Nephron progenitor cell (in vitro differentiated cells): ENCODE data around the gene BUD31.

Experiments used
- DNase-seq: peaks from one replicate; pipeline ENCODE4 v3.0.0; 2021
- H3K27ac Mint-ChIP-seq: 2 replicates; pipeline ENCODE4 v1.8.0; 2021; ENCODE audit warnings: mild to moderate bottlenecking, moderate library complexity, mixed read lengths
- H3K27me3 Mint-ChIP-seq: 2 replicates; pipeline ENCODE4 v1.8.0; 2021; ENCODE audit warnings: mild to moderate bottlenecking, low read depth, mixed read lengths; ENCODE audit not compliant: poor library complexity
- H3K36me3 Mint-ChIP-seq: 2 replicates; pipeline ENCODE4 v1.8.0; 2021; ENCODE audit warnings: low read depth, mixed read lengths
- H3K4me1 Mint-ChIP-seq: 2 replicates; pipeline ENCODE4 v1.8.0; 2021; ENCODE audit warnings: mixed read lengths
- H3K4me3 Mint-ChIP-seq: 2 replicates; pipeline ENCODE4 v1.8.0; 2021; ENCODE audit warnings: mild to moderate bottlenecking, moderate library complexity, mixed read lengths
- H3K9me3 Mint-ChIP-seq: 2 replicates; pipeline ENCODE4 v1.8.0; 2021; ENCODE audit warnings: mild to moderate bottlenecking, moderate library complexity, mixed read lengths
- CTCF ChIP-seq: fragments of 200-600 bp; sonication (generic); IDR thresholded peaks from 2 replicates; pipeline ENCODE4 v1.5.0; 2021; ENCODE audit warnings: antibody characterized with exemption

Gene BUD31

GRCh38 chr7:99419323-99420021, 10.7 kb downstream of the BUD31 start:
- no peak overlapping the region for H3K4me3 Mint-ChIP-seq
- peaks cover 12% of the 10 kb centered on the region for H3K9me3 Mint-ChIP-seq
- peaks cover 52% of the 10 kb centered on the region for H3K36me3 Mint-ChIP-seq
- H3K27me3 Mint-ChIP-seq: peaks cover 3% of the 10 kb centered on the region
- no peak for DNase-seq
- no peak overlapping the region for H3K27ac Mint-ChIP-seq
- no peaks in the 10 kb centered on the region for H3K4me1 Mint-ChIP-seq
- no peak for TF ChIP-seq CTCF

GRCh38 chr7:99420213-99420612, 11.4 kb downstream of the BUD31 start:
- no peaks in the 10 kb centered on the region for H3K4me1 Mint-ChIP-seq
- no peaks in the 10 kb centered on the region for H3K27me3 Mint-ChIP-seq
- no peak for TF ChIP-seq CTCF
- no peak for DNase-seq
- H3K9me3 Mint-ChIP-seq: peaks cover 5% of the 10 kb centered on the region
- no peak overlapping the region for H3K27ac Mint-ChIP-seq
- peaks cover 44% of the 10 kb centered on the region for H3K36me3 Mint-ChIP-seq
- no peak overlapping the region for H3K4me3 Mint-ChIP-seq

- no peaks in the 10 kb centered on the region for H3K9me3 Mint-ChIP-seq
- H3K27ac Mint-ChIP-seq: no peak overlapping the region
- no peaks in the 10 kb centered on the region for H3K4me1 Mint-ChIP-seq
- H3K27me3 Mint-ChIP-seq: no peaks in the 10 kb centered on the region
- peaks cover 44% of the 10 kb centered on the region for H3K36me3 Mint-ChIP-seq
- no peak for DNase-seq
- no peak for TF ChIP-seq CTCF
- H3K4me3 Mint-ChIP-seq: no peak overlapping the region
Observed at GRCh38 chr7:99420986-99421385, 12.2 kb downstream of the BUD31 start.

DNA sequence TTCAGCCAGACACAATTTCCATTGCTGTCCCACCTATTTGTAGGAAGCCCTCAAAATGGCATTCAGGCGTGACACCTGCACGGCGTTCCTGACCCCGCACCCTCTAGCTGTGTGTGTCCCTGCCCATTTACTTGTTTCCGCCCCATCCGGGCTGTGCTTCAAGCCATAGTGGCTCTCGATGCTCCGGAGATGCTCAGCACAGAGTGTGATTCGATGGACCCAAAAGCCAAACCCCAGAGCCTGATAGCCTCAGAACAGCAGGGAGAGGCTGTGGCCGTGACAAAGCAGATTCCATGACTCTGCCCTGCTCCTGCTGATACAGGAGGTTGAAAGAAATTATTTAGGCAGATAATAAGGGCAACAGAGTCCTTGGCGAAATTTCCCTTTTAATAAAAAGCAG, 13.4 kb downstream of the BUD31 start:
- Mint-ChIP-seq H3K27me3 (no peaks in the 10 kb centered on the region), H3K36me3 (peaks cover 35% of the 10 kb centered on the region), H3K4me1 (no peaks in the 10 kb centered on the region), H3K4me3 (no peak overlapping the region), H3K27ac (peak overlapping the region; percentile 94), H3K9me3 (no peaks in the 10 kb centered on the region)
- no peak for DNase-seq
- TF ChIP-seq CTCF: no peak

GRCh38 chr7:99422625-99423024, 13.9 kb downstream of the BUD31 start:
- no peaks in the 10 kb centered on the region for H3K4me1 Mint-ChIP-seq
- DNase-seq: no peak
- H3K4me3 Mint-ChIP-seq: no peak overlapping the region
- peaks cover 31% of the 10 kb centered on the region for H3K36me3 Mint-ChIP-seq
- no peaks in the 10 kb centered on the region for H3K9me3 Mint-ChIP-seq
- no peak overlapping the region for H3K27ac Mint-ChIP-seq
- TF ChIP-seq CTCF: no peak
- no peaks in the 10 kb centered on the region for H3K27me3 Mint-ChIP-seq
